ENCODE results near the gene GPR78.

The GPR78 gene

GRCh38 chr4:8614365-8615193 is 34.4 kb downstream of the GPR78 start:
- Histone ChIP-seq H3K9me3 (no peaks in the 10 kb centered on the region), H3K27ac (no peak overlapping the region), H3K4me1 (peaks cover 0 to 3% (median 0%) of the 10 kb centered on the region in 4 donors), H3K27me3 (peaks cover 0 to 33% of the 10 kb centered on the region in 2 donors), H3K36me3 (no peaks in the 10 kb centered on the region), H3K4me3 (no peak overlapping the region)
- no peak for TF ChIP-seq CTCF (IDR thresholded peaks at IDR 0.05)
- intact Hi-C loops (cut with DNase I; ENCODE audit: low total_unique reads): no loop called here
- peak in 1 of 2 donors; percentile 54 for DNase-seq

DNA sequence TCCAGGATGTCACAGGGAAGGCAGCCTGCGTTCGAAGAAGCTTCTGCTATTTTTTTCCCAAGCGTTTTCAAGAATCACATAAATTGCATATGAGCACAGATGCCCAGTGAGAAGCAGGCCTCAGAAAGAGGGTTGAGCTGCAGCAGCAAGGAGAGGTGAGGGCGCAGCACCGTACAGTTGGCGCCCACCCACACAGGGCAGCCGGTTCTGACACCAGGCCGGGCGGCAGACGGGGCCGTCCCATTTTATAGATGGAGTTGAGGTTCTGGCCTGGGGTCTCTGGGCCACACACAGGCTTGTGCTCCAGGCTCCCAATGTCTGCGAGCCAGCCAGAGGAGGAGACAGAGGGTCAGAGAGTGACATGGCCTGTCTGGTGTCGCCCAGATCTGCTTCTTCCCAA is 35.2 kb downstream of the GPR78 start:
- TF ChIP-seq CTCF (IDR thresholded peaks at IDR 0.05): no peak
- Histone ChIP-seq H3K27me3 (peaks cover 0 to 32% of the 10 kb centered on the region in 2 donors), H3K4me3 (no peak overlapping the region), H3K27ac (no peak overlapping the region), H3K4me1 (no peaks in the 10 kb centered on the region), H3K36me3 (no peaks in the 10 kb centered on the region), H3K9me3 (no peaks in the 10 kb centered on the region)
- DNase-seq: peak in 1 of 2 donors; percentile 54
- intact Hi-C loops (cut with DNase I; ENCODE audit: low total_unique reads): no loop called here

DNA sequence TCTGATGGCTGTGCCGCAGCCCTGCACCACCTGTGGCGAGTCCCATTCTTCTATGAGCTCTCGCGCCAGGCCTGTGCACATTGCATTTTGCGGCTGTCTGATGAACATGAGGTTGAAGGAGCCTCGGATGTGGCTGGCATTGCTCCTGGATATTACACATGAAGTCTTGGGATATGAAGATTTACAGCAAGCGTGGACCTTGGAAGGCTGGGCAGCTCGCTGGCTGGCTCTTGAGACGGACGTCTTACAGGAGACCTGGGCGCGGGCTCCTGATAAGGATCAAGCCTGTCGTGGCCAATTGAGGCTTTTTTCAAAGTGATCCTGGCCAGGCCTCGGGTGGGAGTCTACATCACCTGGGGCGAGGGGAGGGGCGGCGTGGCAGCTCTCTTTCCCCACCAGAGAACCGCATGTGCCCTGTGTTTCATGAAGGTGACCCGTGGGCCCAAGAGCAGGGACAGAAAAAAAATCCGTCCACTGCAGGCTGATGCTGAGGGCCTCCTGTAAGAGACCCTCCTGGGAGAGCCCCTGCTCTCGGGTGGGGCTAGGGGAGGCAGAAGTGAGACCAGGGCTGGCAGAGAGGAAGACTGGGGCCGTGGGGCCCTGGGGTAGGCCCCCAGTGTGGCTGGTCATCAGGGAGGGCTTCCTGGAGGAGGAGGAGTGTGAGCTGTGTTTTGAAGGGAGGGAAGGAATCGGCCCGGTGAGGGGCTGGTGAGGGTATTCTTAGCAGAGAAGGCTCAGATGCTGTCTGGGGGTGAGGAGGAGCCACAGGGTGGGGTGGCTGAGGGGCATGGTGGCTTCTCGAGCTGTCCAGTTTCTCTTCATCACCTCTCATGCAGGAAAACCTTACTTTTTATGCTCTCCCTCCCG is 36.0 kb downstream of the GPR78 start:
- intact Hi-C loops (cut with DNase I; ENCODE audit: low total_unique reads): no loop called here
- no peaks in the 10 kb centered on the region for H3K36me3 ChIP-seq
- DNase-seq: peak in 1 of 2 donors; percentile 51
- no peaks in the 10 kb centered on the region for H3K9me3 ChIP-seq
- H3K27ac ChIP-seq: no peak overlapping the region
- TF ChIP-seq CTCF (IDR thresholded peaks at IDR 0.05): no peak
- no peak overlapping the region for H3K4me3 ChIP-seq
- no peaks in the 10 kb centered on the region for H3K4me1 ChIP-seq
- H3K27me3 ChIP-seq: peaks cover 0 to 32% of the 10 kb centered on the region in 2 donors

DNA sequence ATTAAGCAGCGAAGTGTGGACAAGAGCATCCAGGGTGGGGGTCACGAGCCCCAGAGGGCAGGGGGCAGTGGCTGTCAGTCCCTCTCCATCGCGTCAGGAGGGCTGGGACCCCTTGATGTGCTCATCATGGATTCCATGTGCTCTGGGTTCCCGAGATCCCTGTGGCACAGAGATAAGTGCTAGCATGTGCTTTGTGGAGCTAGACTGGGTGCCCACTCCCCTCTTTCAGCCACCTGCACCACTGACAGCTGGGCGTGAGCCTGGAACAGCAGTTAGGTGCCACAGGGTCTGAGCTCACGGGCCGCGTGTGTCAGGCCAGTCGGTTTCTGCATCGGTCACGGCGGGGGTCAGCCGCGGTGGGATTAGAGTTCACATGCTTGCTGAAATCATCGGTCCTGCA is 36.6 kb downstream of the GPR78 start:
- no peak overlapping the region for H3K27ac ChIP-seq
- H3K4me1 ChIP-seq: no peaks in the 10 kb centered on the region
- DNase-seq: peak in 1 of 2 donors; percentile 40
- no peak overlapping the region for H3K4me3 ChIP-seq
- no peaks in the 10 kb centered on the region for H3K36me3 ChIP-seq
- H3K9me3 ChIP-seq: no peaks in the 10 kb centered on the region
- TF ChIP-seq CTCF (IDR thresholded peaks at IDR 0.05): no peak
- intact Hi-C loops (cut with DNase I; ENCODE audit: low total_unique reads): no loop called here
- H3K27me3 ChIP-seq: peaks cover 0 to 29% of the 10 kb centered on the region in 2 donors

DNA sequence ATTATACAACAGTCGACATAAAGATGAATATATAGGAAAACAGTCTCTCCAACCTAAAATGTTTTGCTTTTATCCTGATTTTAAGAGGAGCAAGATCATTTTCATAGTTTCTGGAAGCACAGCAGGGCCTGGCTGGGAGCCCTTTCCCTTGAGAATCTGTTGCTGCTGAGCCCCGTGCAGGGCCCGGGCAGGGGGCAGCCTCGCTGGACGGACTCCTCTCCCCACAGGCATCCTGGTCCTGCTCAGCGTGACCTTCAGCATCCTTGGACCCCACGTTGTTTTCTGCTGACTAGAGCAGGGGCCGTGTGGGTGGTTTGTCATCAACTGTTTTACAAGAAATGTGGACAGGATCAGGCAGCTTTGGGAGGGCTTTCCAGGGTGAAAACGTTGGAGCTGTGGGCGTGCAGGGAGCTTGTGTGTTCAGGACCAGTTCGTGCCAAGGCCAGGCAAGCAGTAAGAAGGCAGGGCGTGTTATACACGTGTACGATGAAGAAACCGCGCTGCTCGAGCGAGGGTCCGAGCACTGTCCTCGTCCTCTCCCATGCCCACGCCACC is 37.4 kb downstream of the GPR78 start:
- Histone ChIP-seq H3K27ac (no peak overlapping the region), H3K4me3 (no peak overlapping the region), H3K9me3 (no peaks in the 10 kb centered on the region), H3K36me3 (no peaks in the 10 kb centered on the region), H3K27me3 (peaks cover 0 to 28% of the 10 kb centered on the region in 2 donors), H3K4me1 (no peaks in the 10 kb centered on the region)
- no peak for DNase-seq
- no peak for TF ChIP-seq CTCF (IDR thresholded peaks at IDR 0.05)
- intact Hi-C loops (cut with DNase I; ENCODE audit: low total_unique reads): no loop called here
